ENCODE results near the gene FXYD7. TPM values are rescaled to one million over a fixed set of nuclear protein-coding genes. Genes with fewer than 3 reads are reported as not detected.

FXYD7 gene
- polyA plus RNA-seq, 1 experiment, result 0.10 TPM

- CTCF ChIA-PET, result interaction anchor here (0.8 to 1.8 kb wide), 10 partner anchors 8 to 146 kb away, joined by 3 to 26 read pairs (median 3); partner anchors contain the start of gene LGI4
- H3K4me3 ChIP-seq (ENCODE audit: low read depth, low read length), result peak overlapping the region; percentile 52
- peak; percentile 53 for DNase-seq (ENCODE audit: low read depth)
- H3K36me3 ChIP-seq (ENCODE audit: control insufficient read depth, insufficient read depth, low read length), result no peaks in the 10 kb centered on the region
- no peak for TF ChIP-seq CTCF (IDR thresholded peaks at IDR 0.05; ENCODE audit: insufficient read depth, low read depth, low read length)
- H3K27me3 ChIP-seq (ENCODE audit: control insufficient read depth, insufficient read depth, low read length), result no peaks in the 10 kb centered on the region; the same call in 1 of the 2 replicates
- POLR2A ChIA-PET, result interaction anchor here (0.6 kb wide), 1 partner anchor 17 kb away, joined by 18 read pairs; no protein-coding TSS in a partner anchor
Observed at GRCh38 chr19:35124098-35125060, 18.7 kb upstream of the FXYD7 start.

GRCh38 chr19:35125270-35125717, 17.8 kb upstream of the FXYD7 start:
- Histone ChIP-seq H3K27me3 (ENCODE audit: control insufficient read depth, insufficient read depth, low read length) (peaks cover under 1% of the 10 kb centered on the region; the same call in 1 of the 2 replicates), H3K4me3 (ENCODE audit: low read depth, low read length) (no peak overlapping the region), H3K36me3 (ENCODE audit: control insufficient read depth, insufficient read depth, low read length) (no peaks in the 10 kb centered on the region)
- DNase-seq (ENCODE audit: low read depth), result no peak
- ChIA-PET CTCF (interaction anchor here (0.8 to 1.8 kb wide), 9 partner anchors 9 to 145 kb away, joined by 3 to 26 read pairs (median 3); partner anchors contain the start of gene LGI4), POLR2A (no interaction called here)
- TF ChIP-seq CTCF (IDR thresholded peaks at IDR 0.05; ENCODE audit: insufficient read depth, low read depth, low read length), result no peak

DNA sequence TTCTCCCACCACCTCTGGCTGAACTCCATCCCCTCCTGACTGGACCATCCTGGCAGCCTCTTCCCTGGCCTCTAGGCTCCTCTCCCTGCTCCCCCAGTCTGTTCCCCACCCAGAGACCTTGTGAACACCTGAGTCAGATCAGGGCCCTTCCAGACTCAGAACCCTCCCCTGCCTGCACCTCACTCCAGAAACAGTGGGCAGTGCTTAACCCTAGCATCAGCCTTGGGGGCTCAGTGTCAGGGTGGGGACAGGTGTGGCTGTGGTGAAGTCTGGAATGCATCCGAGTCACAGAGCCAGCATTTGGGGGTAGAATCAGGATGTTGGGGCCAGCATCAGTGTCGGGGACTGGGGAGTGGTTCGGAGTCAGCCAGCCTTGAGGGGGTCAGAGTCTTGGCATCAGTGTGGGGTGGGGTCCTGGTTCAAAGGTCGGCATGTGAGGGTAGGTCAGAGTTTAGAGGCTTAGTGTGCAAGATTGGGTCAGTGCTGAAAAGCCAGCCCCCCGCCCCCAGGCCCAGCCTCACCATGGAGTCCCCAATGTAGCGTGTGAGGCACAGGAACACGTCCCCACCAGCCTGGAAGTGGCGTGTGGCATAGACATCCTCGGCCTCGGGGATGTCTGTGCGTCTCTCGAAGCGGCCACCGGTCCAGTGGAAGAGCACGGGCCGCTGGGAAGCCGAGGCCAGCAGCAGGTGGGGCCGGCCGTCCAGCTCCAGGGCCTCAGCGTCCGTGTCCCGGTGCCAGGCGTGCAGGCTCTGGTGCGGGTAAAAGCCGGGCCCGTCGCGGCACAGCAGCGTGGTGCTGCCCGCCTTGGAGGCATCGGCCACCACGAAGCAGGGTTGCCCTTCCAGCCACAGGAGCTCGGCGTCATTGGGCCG, 17.1 kb upstream of the FXYD7 start:
- Histone ChIP-seq H3K36me3 (ENCODE audit: control insufficient read depth, insufficient read depth, low read length) (no peaks in the 10 kb centered on the region), H3K4me3 (ENCODE audit: low read depth, low read length) (no peak overlapping the region), H3K27me3 (ENCODE audit: control insufficient read depth, insufficient read depth, low read length) (peaks cover 4% of the 10 kb centered on the region)
- no peak for TF ChIP-seq CTCF (IDR thresholded peaks at IDR 0.05; ENCODE audit: insufficient read depth, low read depth, low read length)
- POLR2A ChIA-PET, result no interaction called here
- no peak for DNase-seq (ENCODE audit: low read depth)
- CTCF ChIA-PET, result interaction anchor here (0.9 to 2.6 kb wide), 6 partner anchors 9 to 44 kb away, joined by 3 to 26 read pairs (median 5); partner anchors contain the start of gene LGI4

DNA sequence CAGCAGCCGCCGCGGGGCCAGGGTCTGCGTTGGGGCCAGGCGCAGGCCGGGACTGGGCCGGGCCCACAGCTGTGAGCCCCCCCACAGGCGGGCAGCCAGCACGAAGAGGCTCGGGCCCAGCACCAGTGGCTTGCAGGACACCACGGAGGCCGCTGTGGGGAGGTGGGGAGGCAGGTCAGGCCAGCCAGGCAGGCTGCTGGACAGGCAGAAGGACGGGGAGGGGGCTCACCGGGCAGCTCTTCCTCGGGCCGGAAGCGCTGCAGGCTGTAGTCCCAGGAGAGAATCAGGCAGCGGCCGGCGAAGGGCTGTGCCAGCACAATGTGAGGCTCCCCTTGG, 16.5 kb upstream of the FXYD7 start:
- no peak for DNase-seq (ENCODE audit: low read depth)
- TF ChIP-seq CTCF (IDR thresholded peaks at IDR 0.05; ENCODE audit: insufficient read depth, low read depth, low read length), result no peak
- ChIA-PET POLR2A (no interaction called here), CTCF (interaction anchor here (1.3 to 2.6 kb wide), 4 partner anchors 9 to 15 kb away, joined by 3 to 25 read pairs (median 5); partner anchors contain the start of gene LGI4)
- peaks cover 4% of the 10 kb centered on the region for H3K27me3 ChIP-seq (ENCODE audit: control insufficient read depth, insufficient read depth, low read length)
- H3K36me3 ChIP-seq (ENCODE audit: control insufficient read depth, insufficient read depth, low read length), result no peaks in the 10 kb centered on the region
- H3K4me3 ChIP-seq (ENCODE audit: low read depth, low read length), result no peak overlapping the region
